Tibial artery (tissue), 4 donors: ENCODE measurements around the gene SERBP1.
A peak's percentile ranks its signal among the peaks of the same experiment; 100 is the strongest.

ENCODE experiments used
- DNase-seq, 2 donors: peaks; one replicate each; pipeline ENCODE4 v3.0.0-alpha.2; 2019
- H3K27ac ChIP-seq, 2 donors: fragments of 200-600 bp; sonication (generic) in 1 of 2; 1 replicate in 1 of 2; 2 replicates in 1 of 2; pipeline ENCODE4 v1.5.1; 2018 to 2019; ENCODE audit warnings: mild to moderate bottlenecking in 1 of 2
- H3K27me3 ChIP-seq, 2 donors: fragments of 200-600 bp; sonication (generic) in 1 of 2; one replicate each; pipeline versions ENCODE4 v1.5.1 to v1.6.0; 2016 to 2019
- H3K36me3 ChIP-seq, 3 donors: fragments of 200-600 bp; sonication (generic) in 2 of 3; one replicate each; pipeline ENCODE4 v1.5.1; 2016 to 2019; ENCODE audit warnings: mild to moderate bottlenecking in 2 of 3
- H3K4me1 ChIP-seq, 4 donors: fragments of 200-600 bp; sonication (generic) in 2 of 4; 1 replicate in 3 of 4; 2 replicates in 1 of 4; pipeline ENCODE4 v1.5.1; 2016 to 2019
- H3K4me3 ChIP-seq, 2 donors: fragments of 200-600 bp; sonication (generic) in 1 of 2; 1 replicate in 1 of 2; 2 replicates in 1 of 2; pipeline ENCODE4 v1.5.1; 2018 to 2019; ENCODE audit warnings: mild to moderate bottlenecking in 2 of 2
- H3K9me3 ChIP-seq, 3 donors: fragments of 200-600 bp; sonication (generic) in 1 of 3; one replicate each; pipeline ENCODE4 v1.5.1; 2016 to 2019
- CTCF ChIP-seq, 2 experiments: fragments of 200-600 bp in 1 of 2; fragments of 450-650 bp in 1 of 2; IDR thresholded peaks; one replicate each; pipeline ENCODE4 v1.5.1; 2017 to 2019; ENCODE audit warnings: antibody characterized with exemption in 2 of 2, mild to moderate bottlenecking in 1 of 2, moderate library complexity in 1 of 2
- intact Hi-C: fragments of 100-400 bp; cut with DNase I; formaldehyde crosslinking; loops from one replicate; pipeline ENCODE4 v1.15.0; 2023; ENCODE audit warnings: low total_unique reads

The SERBP1 gene

GRCh38 chr1:67393240-67393639, 37.0 kb downstream of the SERBP1 start:
- intact Hi-C loops, result no loop called here

GRCh38 chr1:67390041-67390887, 39.9 kb downstream of the SERBP1 start:
- Histone ChIP-seq H3K4me3 (no peak overlapping the region), H3K4me1 (peaks cover 0 to 17% (median 8%) of the 10 kb centered on the region in 4 donors), H3K27ac (no peak overlapping the region), H3K36me3 (peaks cover 0 to 2% (median 0%) of the 10 kb centered on the region in 3 donors), H3K9me3 (no peaks in the 10 kb centered on the region), H3K27me3 (no peaks in the 10 kb centered on the region)
- no peak for DNase-seq
- TF ChIP-seq CTCF (IDR thresholded peaks at IDR 0.05), result no peak
- intact Hi-C loops, result no loop called here

More at GRCh38 chr1:67393240-67393639, 37.0 kb downstream of the SERBP1 start:
- no peaks in the 10 kb centered on the region for H3K27me3 ChIP-seq
- peak in 1 of 2 donors; percentile 32 for DNase-seq
- no peaks in the 10 kb centered on the region for H3K9me3 ChIP-seq
- peak overlapping the region; percentile 14 to 18 for H3K4me3 ChIP-seq
- H3K36me3 ChIP-seq, result peaks cover 0 to 9% (median 0%) of the 10 kb centered on the region in 3 donors
- H3K27ac ChIP-seq, result peak overlapping the region in 1 of 2 donors; percentile 54
- H3K4me1 ChIP-seq, result peaks cover 0 to 17% (median 8%) of the 10 kb centered on the region in 4 donors
- TF ChIP-seq CTCF (IDR thresholded peaks at IDR 0.05), result no peak

GRCh38 chr1:67383999-67384638, 46.1 kb downstream of the SERBP1 start:
- peaks cover 0 to 26% (median 4%) of the 10 kb centered on the region in 4 donors for H3K4me1 ChIP-seq
- no peak for TF ChIP-seq CTCF (IDR thresholded peaks at IDR 0.05)
- H3K4me3 ChIP-seq, result no peak overlapping the region
- intact Hi-C loops, result no loop called here
- DNase-seq, result no peak
- H3K27ac ChIP-seq, result no peak overlapping the region
- H3K27me3 ChIP-seq, result no peaks in the 10 kb centered on the region
- no peaks in the 10 kb centered on the region for H3K36me3 ChIP-seq
- peaks cover 0 to 9% (median 0%) of the 10 kb centered on the region in 3 donors for H3K9me3 ChIP-seq

GRCh38 chr1:67382292-67382691, 47.9 kb downstream of the SERBP1 start:
- peak overlapping the region; percentile 19 to 24 for H3K27ac ChIP-seq
- H3K4me1 ChIP-seq, result peaks cover 0 to 26% (median 4%) of the 10 kb centered on the region in 4 donors
- intact Hi-C loops, result no loop called here
- H3K9me3 ChIP-seq, result peaks cover 0 to 9% (median 0%) of the 10 kb centered on the region in 3 donors
- no peaks in the 10 kb centered on the region for H3K36me3 ChIP-seq
- DNase-seq, result peak in 1 of 2 donors; percentile 59
- no peak for TF ChIP-seq CTCF (IDR thresholded peaks at IDR 0.05)
- no peaks in the 10 kb centered on the region for H3K27me3 ChIP-seq
- H3K4me3 ChIP-seq, result no peak overlapping the region

- DNase-seq, result no peak
- Histone ChIP-seq H3K27ac (no peak overlapping the region), H3K36me3 (no peaks in the 10 kb centered on the region), H3K27me3 (no peaks in the 10 kb centered on the region), H3K4me1 (peaks cover 0 to 26% (median 4%) of the 10 kb centered on the region in 4 donors), H3K9me3 (peaks cover 0 to 9% (median 0%) of the 10 kb centered on the region in 3 donors), H3K4me3 (no peak overlapping the region)
- intact Hi-C loops, result no loop called here
- no peak for TF ChIP-seq CTCF (IDR thresholded peaks at IDR 0.05)
Measured at GRCh38 chr1:67381154-67381553, 49.0 kb downstream of the SERBP1 start.
